Neural cell (in vitro differentiated cells): ENCODE results near the gene HNRNPH2. TPM values are rescaled to one million over a fixed set of nuclear protein-coding genes. Genes with fewer than 3 reads are reported as not detected.

Experiments
- H2AFZ ChIP-seq: fragments of 200-600, 300-800 bp; sonication (generic), shearing (Covaris generic); 2 replicates; pipeline ENCODE4 v1.6.0; 2014; ENCODE audit warnings: low read depth, mild to moderate bottlenecking, antibody characterized with exemption, low read length, moderate library complexity
- H3F3A ChIP-seq: fragments of 200-600 bp; shearing (Covaris generic); 2 replicates; pipeline ENCODE4 v1.6.1; 2016; ENCODE audit warnings: mild to moderate bottlenecking, moderate library complexity, mixed read lengths, antibody characterized with exemption, low read length; ENCODE audit not compliant: insufficient read depth, poor library complexity, severe bottlenecking
- H3K27ac ChIP-seq: fragments of 200-600, 300-800 bp; sonication (generic), shearing (Covaris generic); 2 replicates; pipeline ENCODE4 v1.5.1; 2014; ENCODE audit warnings: mild to moderate bottlenecking, low read length, moderate library complexity
- H3K27me3 ChIP-seq: fragments of 300-800, 200-600 bp; sonication (generic), shearing (Covaris generic); 2 replicates; pipeline ENCODE4 v1.6.0; 2014; ENCODE audit warnings: mild to moderate bottlenecking, low read depth, low read length, moderate library complexity; ENCODE audit not compliant: insufficient read depth
- H3K36me3 ChIP-seq: fragments of 300-800, 200-600 bp; sonication (generic), shearing (Covaris generic); 2 replicates; pipeline ENCODE4 v1.5.1; 2014; ENCODE audit warnings: mild to moderate bottlenecking, antibody characterized with exemption, low read length, moderate library complexity; ENCODE audit not compliant: insufficient read depth
- H3K4me2 ChIP-seq: fragments of 300-800, 200-600 bp; sonication (generic), shearing (Covaris generic); 2 replicates; pipeline ENCODE4 v1.6.0; 2014; ENCODE audit warnings: mild to moderate bottlenecking, low read length
- H3K4me3 ChIP-seq: fragments of 300-800, 200-600 bp; sonication (generic), shearing (Covaris generic); 2 replicates; pipeline ENCODE4 v1.5.1; 2014; ENCODE audit warnings: mild to moderate bottlenecking, low read length, moderate library complexity
- H3K79me2 ChIP-seq: fragments of 200-600 bp; shearing (Covaris generic); replicated peaks from 2 replicates; pipeline ENCODE4 v1.6.0; 2014; ENCODE audit warnings: mild to moderate bottlenecking, low read length, moderate library complexity; ENCODE audit not compliant: insufficient read depth
- H3K9ac ChIP-seq: fragments of 300-800, 200-600 bp; sonication (generic), shearing (Covaris generic); 2 replicates; pipeline ENCODE4 v1.6.1; 2016; ENCODE audit warnings: mild to moderate bottlenecking, low read length, mixed read lengths
- H3K9me2 ChIP-seq: fragments of 200-600 bp; shearing (Covaris generic); 2 replicates; pipeline ENCODE4 v1.6.1; 2016; ENCODE audit warnings: mild to moderate bottlenecking, low read length, mixed read lengths; ENCODE audit not compliant: insufficient read depth
- H3K9me3 ChIP-seq: fragments of 200-600, 300-800 bp; sonication (generic), shearing (Covaris generic); 2 replicates; pipeline ENCODE4 v1.6.1; 2016; ENCODE audit warnings: mild to moderate bottlenecking, mixed run types, low read length, moderate library complexity, mixed read lengths
- H4K20me1 ChIP-seq: fragments of 200-600 bp; shearing (Covaris generic); 2 replicates; pipeline ENCODE4 v1.6.1; 2016; ENCODE audit warnings: mild to moderate bottlenecking, mixed run types; ENCODE audit not compliant: insufficient read depth
- CTCF ChIP-seq: fragments of 450-650 bp; IDR thresholded peaks from 2 replicates; pipeline ENCODE4 v1.5.1; 2014; ENCODE audit warnings: antibody characterized with exemption, mild to moderate bottlenecking, moderate library complexity; ENCODE audit not compliant: poor library complexity, severe bottlenecking
- EP300 ChIP-seq: fragments of 450-650 bp; conservative IDR thresholded peaks from 2 replicates; pipeline ENCODE4 v1.6.1; 2014; ENCODE audit warnings: antibody characterized with exemption, mild to moderate bottlenecking, moderate library complexity; ENCODE audit not compliant: poor library complexity, severe bottlenecking
- EZH2 ChIP-seq: fragments of 200-600, 300-800 bp; shearing (Covaris generic), sonication (generic); IDR thresholded peaks from 2 replicates; pipeline ENCODE4 v1.6.1; 2014; ENCODE audit warnings: antibody characterized with exemption, low read length, borderline replicate concordance, mild to moderate bottlenecking; ENCODE audit not compliant: insufficient read depth, poor library complexity, severe bottlenecking
- MXI1 ChIP-seq: fragments of 450-650 bp; conservative IDR thresholded peaks from 2 replicates; pipeline ENCODE4 v1.6.1; 2014; ENCODE audit warnings: antibody characterized with exemption, mild to moderate bottlenecking; ENCODE audit not compliant: poor library complexity, severe bottlenecking
- POLR2AphosphoS5 ChIP-seq: IDR thresholded peaks from 2 replicates; pipeline ENCODE4 v1.6.1; 2012
- RAD21 ChIP-seq: fragments of 450-650 bp; conservative IDR thresholded peaks from 2 replicates; pipeline ENCODE4 v1.6.1; 2014; ENCODE audit warnings: antibody characterized with exemption, mild to moderate bottlenecking, moderate library complexity
- REST ChIP-seq: IDR thresholded peaks from 2 replicates; pipeline ENCODE4 v1.6.1; 2012; ENCODE audit warnings: borderline replicate concordance
- SMC3 ChIP-seq: fragments of 450-650 bp; conservative IDR thresholded peaks from 2 replicates; pipeline ENCODE4 v1.6.1; 2014; ENCODE audit warnings: antibody characterized with exemption, mild to moderate bottlenecking, moderate library complexity; ENCODE audit not compliant: poor library complexity
- TAF1 ChIP-seq: IDR thresholded peaks from 2 replicates; pipeline ENCODE4 v1.6.1; 2012; ENCODE audit warnings: low read depth
- polyA plus RNA-seq: library from polyadenylated mRNA; depleted of rRNA; stranded (reverse); fragments of >200 nt; gene quantifications from 2 replicates; pipeline ENCODE4 v1.2.3, GENCODE V29; 2014

HNRNPH2 gene
- polyA plus RNA-seq, 1 donor from 2014 or later, result 167 TPM

- Histone ChIP-seq H3K9ac (no peak overlapping the region), H3F3A (no peaks in the 10 kb centered on the region), H4K20me1 (no peaks in the 10 kb centered on the region), H3K27ac (no peak overlapping the region), H3K27me3 (no peaks in the 10 kb centered on the region), H2AFZ (no peak overlapping the region), H3K4me3 (no peak overlapping the region), H3K9me2 (no peaks in the 10 kb centered on the region), H3K36me3 (no peaks in the 10 kb centered on the region), H3K9me3 (no peaks in the 10 kb centered on the region), H3K4me2 (no peak overlapping the region), H3K79me2 (no peaks in the 10 kb centered on the region)
- no peak for TF ChIP-seq RAD21
- TF ChIP-seq EZH2, result no peak
- no peak for TF ChIP-seq MXI1
- TF ChIP-seq POLR2AphosphoS5, result no peak
- TF ChIP-seq TAF1, result no peak
- TF ChIP-seq EP300, result no peak
- no peak for TF ChIP-seq CTCF
- no peak for TF ChIP-seq REST
- TF ChIP-seq SMC3, result no peak
Measured at GRCh38 chrX:101362757-101363156, 45.3 kb upstream of the HNRNPH2 start.

- Histone ChIP-seq H3K79me2 (no peaks in the 10 kb centered on the region), H4K20me1 (no peaks in the 10 kb centered on the region), H3K27ac (no peak overlapping the region), H3K9me2 (no peaks in the 10 kb centered on the region), H3F3A (no peaks in the 10 kb centered on the region), H3K4me3 (no peak overlapping the region), H2AFZ (no peak overlapping the region), H3K9ac (no peak overlapping the region), H3K36me3 (no peaks in the 10 kb centered on the region), H3K4me2 (no peak overlapping the region), H3K27me3 (no peaks in the 10 kb centered on the region), H3K9me3 (no peaks in the 10 kb centered on the region)
- TF ChIP-seq TAF1, result no peak
- TF ChIP-seq CTCF, result no peak
- TF ChIP-seq MXI1, result no peak
- TF ChIP-seq SMC3, result no peak
- TF ChIP-seq RAD21, result no peak
- no peak for TF ChIP-seq EZH2
- no peak for TF ChIP-seq REST
- no peak for TF ChIP-seq POLR2AphosphoS5
- TF ChIP-seq EP300, result no peak
Measured at GRCh38 chrX:101365301-101365795, 42.7 kb upstream of the HNRNPH2 start.
